ENCODE results near the gene ZBTB39.
"Not testable (repeated sequence)": the region's sequence is repeated elsewhere in the genome, so short reads cannot be mapped to it uniquely, and the experiment has no call there.

Gene ZBTB39

DNA sequence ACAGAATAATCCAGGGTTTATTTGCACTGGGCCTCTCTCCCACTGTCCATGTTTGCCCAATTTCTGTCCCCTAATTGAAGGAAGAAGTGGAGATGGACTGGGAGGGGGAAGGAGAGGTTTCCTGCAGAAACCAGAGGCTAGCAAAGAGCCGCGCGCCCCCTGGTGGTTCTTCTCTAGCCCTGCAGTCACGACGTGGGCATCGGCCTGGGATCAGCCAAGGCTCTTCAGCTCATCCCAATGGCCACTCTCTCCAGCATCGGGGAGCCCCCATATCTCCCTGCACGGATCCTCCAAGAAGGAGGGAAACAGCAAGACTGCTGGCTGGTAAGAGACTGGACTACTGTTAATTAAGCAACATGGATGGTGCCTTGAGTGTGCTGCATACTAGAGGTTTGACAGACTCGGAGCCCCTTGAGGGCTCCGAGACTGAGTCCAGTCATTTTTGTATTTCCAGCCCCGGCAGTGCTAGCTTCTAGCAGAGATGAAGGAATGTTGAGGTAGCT lies 18.7 kb downstream of the ZBTB39 start:
- H3K4ac ChIP-seq (ENCODE audit: low read depth, low read length), result no peak overlapping the region
- no peak overlapping the region for H2BK12ac ChIP-seq (ENCODE audit: low read length)
- H3K27ac ChIP-seq (ENCODE audit: low read depth, low read length), result no peak overlapping the region
- H3K9ac ChIP-seq (ENCODE audit: low read length), result no peak overlapping the region
- peaks cover 2% of the 10 kb centered on the region for H3K79me1 ChIP-seq (ENCODE audit: low read length)
- no peaks in the 10 kb centered on the region for H3K79me2 ChIP-seq (ENCODE audit: control insufficient read depth, insufficient read depth, low read length, poor library complexity)
- no peak overlapping the region for H3K23ac ChIP-seq (ENCODE audit: low read length)
- no CpG with 5 or more reads among the region's 11 CpGs for WGBS (ENCODE audit: extremely low coverage, insufficient coverage, insufficient read length)
- no peak overlapping the region for H4K91ac ChIP-seq (ENCODE audit: low read depth, low read length)
- H3K14ac ChIP-seq (ENCODE audit: low read length), result no peak overlapping the region
- no peak overlapping the region for H3K18ac ChIP-seq (ENCODE audit: low read length)
- no peak overlapping the region for H4K12ac ChIP-seq (ENCODE audit: low read depth, low read length)
- H3K4me2 ChIP-seq (ENCODE audit: low read length), result no peak overlapping the region
- peak; percentile 73 to 91 for DNase-seq
- peaks cover 4 to 7% of the 10 kb centered on the region in 2 experiments for H3K4me1 ChIP-seq (ENCODE audit: control insufficient read depth in 1 of 2, insufficient read depth in 2 of 2, low read length in 2 of 2)
- H2AK5ac ChIP-seq (ENCODE audit: low read length), result no peak overlapping the region
- no peaks in the 10 kb centered on the region for H3K36me3 ChIP-seq (ENCODE audit: control insufficient read depth in 1 of 2, insufficient read depth in 2 of 2, low read length in 2 of 2)
- no peaks in the 10 kb centered on the region for H3K27me3 ChIP-seq (ENCODE audit: insufficient read depth, low read length)
- no peak overlapping the region for H3K4me3 ChIP-seq (ENCODE audit: low read depth, low read length)
- no peak overlapping the region for H2BK120ac ChIP-seq (ENCODE audit: insufficient read depth, low read length, poor library complexity)
- H4K8ac ChIP-seq (ENCODE audit: low read depth, low read length), result no peak overlapping the region
- no peak overlapping the region for H2BK5ac ChIP-seq (ENCODE audit: low read depth, low read length, poor library complexity)
- no peak overlapping the region for H2AFZ ChIP-seq (ENCODE audit: insufficient read depth, low read length, poor library complexity)
- peaks cover 2% of the 10 kb centered on the region for H3K9me3 ChIP-seq (ENCODE audit: insufficient read depth, low read depth, low read length)

DNA sequence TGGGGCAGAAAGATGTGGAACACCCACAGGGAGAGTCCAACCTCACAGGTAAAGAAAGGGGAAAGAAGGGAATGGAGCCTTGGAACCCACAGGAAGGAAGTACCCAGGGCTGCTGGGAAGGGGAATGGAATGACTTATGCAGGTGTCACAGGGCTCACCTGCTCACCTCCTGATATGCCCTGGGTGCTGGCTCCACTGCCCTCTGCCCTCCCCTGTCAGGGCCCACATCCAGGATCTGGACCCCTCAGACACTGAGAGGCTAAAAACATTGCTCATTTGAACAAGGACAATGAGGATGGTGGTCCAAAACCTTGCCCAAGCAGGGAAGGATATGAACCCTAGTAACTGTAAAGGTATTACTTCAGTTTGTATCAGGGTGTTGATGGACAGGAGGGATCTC lies 19.3 kb downstream of the ZBTB39 start:
- H3K9me3 ChIP-seq (ENCODE audit: insufficient read depth, low read depth, low read length), result peaks cover 2% of the 10 kb centered on the region
- no peak overlapping the region for H2BK5ac ChIP-seq (ENCODE audit: low read depth, low read length, poor library complexity)
- no peak overlapping the region for H3K14ac ChIP-seq (ENCODE audit: low read length)
- H3K27me3 ChIP-seq (ENCODE audit: insufficient read depth, low read length), result no peaks in the 10 kb centered on the region
- H3K4me1 ChIP-seq (ENCODE audit: control insufficient read depth in 1 of 2, insufficient read depth in 2 of 2, low read length in 2 of 2), result peaks cover 4 to 7% of the 10 kb centered on the region in 2 experiments
- H2BK12ac ChIP-seq (ENCODE audit: low read length), result peak overlapping the region; percentile 51
- H3K79me1 ChIP-seq (ENCODE audit: low read length), result peaks cover 2% of the 10 kb centered on the region
- H4K91ac ChIP-seq (ENCODE audit: low read depth, low read length), result no peak overlapping the region
- no peak overlapping the region for H3K4ac ChIP-seq (ENCODE audit: low read depth, low read length)
- H3K4me3 ChIP-seq (ENCODE audit: low read depth, low read length), result no peak overlapping the region
- H3K18ac ChIP-seq (ENCODE audit: low read length), result no peak overlapping the region
- H2BK120ac ChIP-seq (ENCODE audit: insufficient read depth, low read length, poor library complexity), result no peak overlapping the region
- peak overlapping the region; percentile 3 for H2AK5ac ChIP-seq (ENCODE audit: low read length)
- no peak overlapping the region for H4K8ac ChIP-seq (ENCODE audit: low read depth, low read length)
- H3K79me2 ChIP-seq (ENCODE audit: control insufficient read depth, insufficient read depth, low read length, poor library complexity), result no peaks in the 10 kb centered on the region
- DNase-seq, result no peak
- H3K27ac ChIP-seq (ENCODE audit: low read depth, low read length), result no peak overlapping the region
- no peak overlapping the region for H2AFZ ChIP-seq (ENCODE audit: insufficient read depth, low read length, poor library complexity)
- H3K23ac ChIP-seq (ENCODE audit: low read length), result no peak overlapping the region
- no peak overlapping the region for H3K9ac ChIP-seq (ENCODE audit: low read length)
- H3K36me3 ChIP-seq (ENCODE audit: control insufficient read depth in 1 of 2, insufficient read depth in 2 of 2, low read length in 2 of 2), result no peaks in the 10 kb centered on the region
- no peak overlapping the region for H4K12ac ChIP-seq (ENCODE audit: low read depth, low read length)
- no peak overlapping the region for H3K4me2 ChIP-seq (ENCODE audit: low read length)

DNA sequence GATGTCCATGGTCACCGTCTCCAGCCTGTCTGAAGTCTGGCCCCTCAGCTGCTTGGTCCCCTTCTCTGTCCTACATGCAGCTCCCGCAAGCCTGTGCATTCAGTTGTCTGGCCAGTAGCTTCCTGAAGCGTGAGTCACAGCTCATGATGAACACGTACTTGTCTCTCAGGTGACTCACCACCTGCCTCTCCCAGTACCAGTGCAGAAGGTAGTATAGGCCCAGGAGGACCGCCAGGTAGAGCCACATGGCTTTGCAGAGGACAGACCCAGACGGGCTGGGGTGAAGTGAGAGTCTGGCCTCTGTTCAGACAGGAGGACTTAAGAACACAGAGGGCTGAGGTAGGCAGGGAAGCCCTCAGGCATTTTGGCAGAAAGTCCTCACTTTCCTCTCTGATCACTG lies 20.6 kb downstream of the ZBTB39 start:
- not testable (repeated sequence) for H3K27me3 ChIP-seq (ENCODE audit: insufficient read depth, low read length); H3K14ac ChIP-seq (ENCODE audit: low read length); H2BK120ac ChIP-seq (ENCODE audit: insufficient read depth, low read length, poor library complexity); H4K8ac ChIP-seq (ENCODE audit: low read depth, low read length); H3K4me3 ChIP-seq (ENCODE audit: low read depth, low read length); H3K23ac ChIP-seq (ENCODE audit: low read length); H3K9me3 ChIP-seq (ENCODE audit: insufficient read depth, low read depth, low read length); H3K36me3 ChIP-seq (ENCODE audit: control insufficient read depth in 1 of 2, insufficient read depth in 2 of 2, low read length in 2 of 2); H3K18ac ChIP-seq (ENCODE audit: low read length); H2BK5ac ChIP-seq (ENCODE audit: low read depth, low read length, poor library complexity); H2AFZ ChIP-seq (ENCODE audit: insufficient read depth, low read length, poor library complexity); H4K12ac ChIP-seq (ENCODE audit: low read depth, low read length); H3K79me1 ChIP-seq (ENCODE audit: low read length); H3K27ac ChIP-seq (ENCODE audit: low read depth, low read length); H3K9ac ChIP-seq (ENCODE audit: low read length); H2BK12ac ChIP-seq (ENCODE audit: low read length); H3K4ac ChIP-seq (ENCODE audit: low read depth, low read length); H2AK5ac ChIP-seq (ENCODE audit: low read length); H4K91ac ChIP-seq (ENCODE audit: low read depth, low read length); H3K79me2 ChIP-seq (ENCODE audit: control insufficient read depth, insufficient read depth, low read length, poor library complexity); H3K4me1 ChIP-seq (ENCODE audit: control insufficient read depth in 1 of 2, insufficient read depth in 2 of 2, low read length in 2 of 2); H3K4me2 ChIP-seq (ENCODE audit: low read length)
- peak; percentile 83 to 89 for DNase-seq
- WGBS (ENCODE audit: extremely low coverage, insufficient coverage, insufficient read length), result no CpG with 5 or more reads among the region's 6 CpGs

DNA sequence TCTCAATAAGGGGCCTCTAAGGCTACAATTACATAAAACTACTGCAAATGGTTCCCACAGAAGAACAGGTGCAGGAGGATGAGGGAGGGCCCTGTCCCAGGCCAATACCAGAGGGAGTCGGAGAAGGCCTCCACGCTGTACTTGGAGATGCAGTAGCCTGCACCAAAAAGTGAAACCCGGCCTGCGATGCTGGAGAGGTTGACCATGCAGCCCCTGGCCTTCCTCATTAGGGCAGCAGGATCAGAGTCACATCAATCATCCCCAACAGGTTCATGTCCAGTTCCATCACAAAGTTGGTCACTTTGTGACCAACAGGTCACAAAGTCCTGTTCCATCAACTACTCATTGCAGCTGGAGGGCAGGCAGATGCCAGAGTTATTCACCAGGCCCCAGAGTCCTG lies 23.0 kb downstream of the ZBTB39 start:
- Histone ChIP-seq H2BK120ac (ENCODE audit: insufficient read depth, low read length, poor library complexity) (no peak overlapping the region), H3K23ac (ENCODE audit: low read length) (no peak overlapping the region), H3K4me1 (ENCODE audit: control insufficient read depth in 1 of 2, insufficient read depth in 2 of 2, low read length in 2 of 2) (peaks cover 4 to 7% of the 10 kb centered on the region in 2 experiments), H2AFZ (ENCODE audit: insufficient read depth, low read length, poor library complexity) (no peak overlapping the region), H3K79me1 (ENCODE audit: low read length) (peaks cover 2% of the 10 kb centered on the region), H3K27ac (ENCODE audit: low read depth, low read length) (no peak overlapping the region), H3K14ac (ENCODE audit: low read length) (no peak overlapping the region), H2BK12ac (ENCODE audit: low read length) (no peak overlapping the region), H2AK5ac (ENCODE audit: low read length) (no peak overlapping the region), H3K79me2 (ENCODE audit: control insufficient read depth, insufficient read depth, low read length, poor library complexity) (no peaks in the 10 kb centered on the region), H3K9ac (ENCODE audit: low read length) (no peak overlapping the region), H3K4ac (ENCODE audit: low read depth, low read length) (no peak overlapping the region), H4K12ac (ENCODE audit: low read depth, low read length) (no peak overlapping the region), H3K4me3 (ENCODE audit: low read depth, low read length) (no peak overlapping the region), H4K91ac (ENCODE audit: low read depth, low read length) (no peak overlapping the region), H3K36me3 (ENCODE audit: control insufficient read depth in 1 of 2, insufficient read depth in 2 of 2, low read length in 2 of 2) (no peaks in the 10 kb centered on the region), H3K27me3 (ENCODE audit: insufficient read depth, low read length) (no peaks in the 10 kb centered on the region), H3K18ac (ENCODE audit: low read length) (no peak overlapping the region), H2BK5ac (ENCODE audit: low read depth, low read length, poor library complexity) (no peak overlapping the region), H3K9me3 (ENCODE audit: insufficient read depth, low read depth, low read length) (peaks cover 5% of the 10 kb centered on the region), H3K4me2 (ENCODE audit: low read length) (no peak overlapping the region), H4K8ac (ENCODE audit: low read depth, low read length) (no peak overlapping the region)
- no peak for DNase-seq
- WGBS (ENCODE audit: extremely low coverage, insufficient coverage, insufficient read length), result no CpG with 5 or more reads among the region's 4 CpGs
